GM12865 (cell line): ENCODE results near the gene XPR1.
A peak's percentile ranks its signal among the peaks of the same experiment; 100 is the strongest.

ENCODE experiments used
- DNase-seq: peaks from one replicate; pipeline ENCODE4 v3.0.0; 2010; ENCODE audit warnings: low read depth
- H3K4me3 ChIP-seq: 2 replicates; pipeline ENCODE4 v1.5.1; 2011; ENCODE audit warnings: mild to moderate bottlenecking, low read depth, low read length, control low read depth
- TF ChIP-seq, protein P1 (sequence below): IDR thresholded peaks from 2 replicates; pipeline ENCODE4 v1.5.1; 2011; ENCODE audit warnings: low read length, control low read depth, low read depth, inconsistent platforms; ENCODE audit not compliant: insufficient read depth; ENCODE audit errors: missing control alignments

The XPR1 gene

DNA sequence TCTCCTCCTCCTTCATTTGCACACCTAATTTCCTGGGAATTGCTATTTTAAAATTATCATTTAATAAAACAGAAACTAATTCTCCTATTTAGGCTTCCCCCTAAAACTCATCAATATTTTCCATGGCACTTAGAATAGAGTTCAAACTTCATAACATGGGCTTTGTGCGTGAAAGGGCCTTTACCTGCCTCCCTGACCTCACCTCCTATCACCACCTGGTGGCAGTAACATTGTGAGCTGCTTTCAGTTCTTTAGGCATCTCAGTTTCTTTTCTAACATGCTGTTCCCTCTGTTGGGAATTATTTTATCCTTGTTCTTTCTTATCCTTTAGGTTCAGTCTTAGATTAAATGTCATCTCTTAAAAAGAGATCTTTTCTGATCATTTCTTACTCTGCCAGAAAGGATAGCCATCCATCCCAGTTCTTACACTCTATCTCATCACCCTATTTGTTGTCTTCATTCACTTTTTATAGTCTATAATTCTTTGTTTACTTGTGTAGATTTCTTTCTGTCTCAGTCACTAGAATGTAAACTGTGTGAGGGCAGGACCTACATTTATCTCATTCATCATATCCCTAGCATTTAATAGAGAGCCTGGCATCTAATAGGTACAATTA, 147.1 kb downstream of the XPR1 start:
- DNase-seq: peak; percentile 30
- H3K4me3 ChIP-seq: no peak overlapping the region
- TF ChIP-seq, protein P1, sequence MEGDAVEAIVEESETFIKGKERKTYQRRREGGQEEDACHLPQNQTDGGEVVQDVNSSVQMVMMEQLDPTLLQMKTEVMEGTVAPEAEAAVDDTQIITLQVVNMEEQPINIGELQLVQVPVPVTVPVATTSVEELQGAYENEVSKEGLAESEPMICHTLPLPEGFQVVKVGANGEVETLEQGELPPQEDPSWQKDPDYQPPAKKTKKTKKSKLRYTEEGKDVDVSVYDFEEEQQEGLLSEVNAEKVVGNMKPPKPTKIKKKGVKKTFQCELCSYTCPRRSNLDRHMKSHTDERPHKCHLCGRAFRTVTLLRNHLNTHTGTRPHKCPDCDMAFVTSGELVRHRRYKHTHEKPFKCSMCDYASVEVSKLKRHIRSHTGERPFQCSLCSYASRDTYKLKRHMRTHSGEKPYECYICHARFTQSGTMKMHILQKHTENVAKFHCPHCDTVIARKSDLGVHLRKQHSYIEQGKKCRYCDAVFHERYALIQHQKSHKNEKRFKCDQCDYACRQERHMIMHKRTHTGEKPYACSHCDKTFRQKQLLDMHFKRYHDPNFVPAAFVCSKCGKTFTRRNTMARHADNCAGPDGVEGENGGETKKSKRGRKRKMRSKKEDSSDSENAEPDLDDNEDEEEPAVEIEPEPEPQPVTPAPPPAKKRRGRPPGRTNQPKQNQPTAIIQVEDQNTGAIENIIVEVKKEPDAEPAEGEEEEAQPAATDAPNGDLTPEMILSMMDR: peak; percentile 46

DNA sequence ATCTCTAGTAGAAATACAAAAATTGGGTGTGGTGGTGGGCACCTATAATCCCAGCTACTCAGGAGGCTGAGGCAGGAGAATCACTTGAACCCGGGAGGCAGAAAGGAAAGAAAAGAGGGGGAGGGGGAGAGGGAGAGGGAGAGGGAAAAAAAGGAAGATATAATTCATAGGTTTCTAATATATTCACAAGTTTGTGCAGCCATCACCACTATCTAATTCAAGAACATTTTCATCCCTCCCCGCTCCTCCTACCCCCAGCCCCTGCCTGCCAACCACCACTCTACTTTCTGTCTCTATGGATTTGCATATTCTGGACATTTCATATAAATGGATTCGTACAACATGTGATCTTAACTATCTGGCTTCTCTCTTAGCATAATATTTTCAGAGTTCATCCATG, 147.8 kb downstream of the XPR1 start:
- DNase-seq: no peak
- TF ChIP-seq, protein P1: no peak
- H3K4me3 ChIP-seq: no peak overlapping the region

DNA sequence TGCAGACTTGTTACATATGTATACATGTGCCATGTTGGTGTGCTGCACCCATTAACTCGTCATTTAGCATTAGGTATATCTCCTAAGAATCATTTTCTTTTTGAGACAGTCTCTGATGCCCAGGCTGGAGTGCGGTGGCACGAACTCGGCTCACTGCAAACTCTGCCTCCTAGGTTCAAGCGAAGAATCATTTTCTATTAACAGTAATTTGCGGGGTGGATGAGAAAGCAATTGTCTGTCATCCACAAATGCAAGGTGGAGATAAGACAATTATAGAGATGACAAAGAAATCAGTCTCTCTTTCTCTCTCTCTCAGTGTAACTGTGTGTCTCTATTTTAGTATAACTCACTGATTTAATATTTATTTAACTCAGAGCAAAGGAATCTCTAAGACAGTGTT, 149.9 kb downstream of the XPR1 start:
- no peak for DNase-seq
- no peak overlapping the region for H3K4me3 ChIP-seq
- TF ChIP-seq, protein P1: no peak

DNA sequence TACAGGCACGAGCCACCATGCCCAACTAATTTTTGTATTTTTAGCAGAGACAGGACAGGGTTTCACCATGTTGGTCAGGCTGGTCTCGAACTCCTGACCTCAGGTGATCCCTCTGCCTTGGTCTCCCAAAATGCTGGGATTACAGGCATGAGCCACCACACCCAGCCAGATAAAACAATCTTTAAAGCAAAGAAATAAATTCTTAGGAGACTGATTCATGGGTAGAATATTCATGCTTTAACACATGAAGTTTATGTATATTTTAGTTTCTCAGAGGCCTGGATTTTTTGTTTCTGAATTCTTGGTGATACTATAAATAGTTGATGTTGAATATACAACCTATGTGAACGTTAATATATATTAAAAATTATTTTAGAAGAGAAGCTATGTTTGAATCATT, 153.5 kb downstream of the XPR1 start:
- no peak for DNase-seq
- TF ChIP-seq, protein P1: no peak
- no peak overlapping the region for H3K4me3 ChIP-seq

DNA sequence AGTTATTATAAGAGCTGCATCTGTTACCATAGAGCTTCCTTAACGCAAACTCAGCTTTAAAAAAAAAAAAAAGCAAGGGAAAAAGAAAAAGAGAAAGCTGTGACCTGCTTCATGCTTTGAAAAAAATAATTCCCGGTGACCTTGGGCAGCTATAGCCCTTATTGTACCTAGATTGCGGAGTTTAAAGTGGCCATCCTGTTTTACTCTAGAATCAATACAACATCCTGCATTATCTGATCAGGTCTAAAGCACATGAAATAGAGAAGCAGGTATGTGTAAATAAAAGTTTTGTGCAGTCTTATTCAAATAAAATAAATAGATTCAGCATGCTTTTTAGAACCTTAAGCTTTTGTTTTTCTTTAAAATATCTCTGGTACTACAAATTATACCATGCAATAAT, 154.1 kb downstream of the XPR1 start:
- TF ChIP-seq, protein P1: no peak
- DNase-seq: no peak
- H3K4me3 ChIP-seq: no peak overlapping the region

DNA sequence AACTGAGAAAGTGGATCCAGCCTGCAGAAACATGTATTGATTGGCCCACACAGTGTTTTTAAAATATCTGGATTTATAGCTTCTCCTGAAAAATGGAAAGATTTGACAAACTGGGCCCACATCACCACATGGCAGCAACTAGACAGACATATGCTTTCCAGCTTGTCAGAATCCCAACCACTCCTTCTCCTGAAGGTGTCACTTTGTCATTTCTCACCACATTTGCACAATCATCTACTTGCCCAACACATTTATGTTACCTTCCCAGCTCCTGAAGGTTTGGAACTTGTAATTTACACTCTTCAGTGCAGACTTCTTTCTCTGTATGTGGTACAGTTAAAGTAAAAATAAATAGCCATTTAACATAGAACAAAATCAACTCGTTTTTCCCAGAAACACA, 154.8 kb downstream of the XPR1 start:
- no peak for DNase-seq
- TF ChIP-seq, protein P1: no peak
- no peak overlapping the region for H3K4me3 ChIP-seq

DNA sequence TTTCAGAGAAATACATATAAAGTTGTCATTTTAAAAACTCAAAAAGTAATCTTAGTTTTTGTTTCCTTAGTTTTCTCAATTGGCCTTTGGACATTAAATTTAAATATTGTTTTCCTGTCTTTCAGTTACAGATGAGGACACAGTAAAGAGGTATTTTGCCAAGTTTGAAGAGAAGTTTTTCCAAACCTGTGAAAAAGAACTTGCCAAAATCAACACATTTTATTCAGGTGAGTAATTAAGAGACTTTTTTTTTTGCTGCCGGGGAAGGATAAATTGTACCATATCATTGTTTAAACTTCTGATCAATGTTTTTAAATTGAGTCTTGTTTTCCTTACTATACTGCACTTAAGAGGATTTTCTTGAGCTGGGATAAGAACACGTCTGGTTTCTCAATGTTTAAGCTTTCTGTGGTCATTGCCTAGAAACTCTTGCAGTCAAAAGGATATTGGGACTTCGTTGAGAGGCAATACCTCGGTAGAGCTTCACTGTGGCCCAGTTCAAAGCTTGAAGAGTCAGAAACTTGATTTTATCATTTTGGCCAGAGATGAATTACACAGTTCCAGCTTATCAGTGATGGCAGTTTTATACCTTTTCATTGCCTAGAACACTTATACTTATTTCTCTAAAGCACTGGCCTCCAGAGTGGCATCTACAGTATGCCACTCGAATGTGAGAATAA, 155.9 kb downstream of the XPR1 start:
- TF ChIP-seq, protein P1: no peak
- H3K4me3 ChIP-seq: no peak overlapping the region
- no peak for DNase-seq
